ENCODE data around the gene NOTCH3. TPM values are rescaled to one million over a fixed set of nuclear protein-coding genes. Genes with fewer than 3 reads are reported as not detected.
A peak's percentile ranks its signal among the peaks of the same experiment; 100 is the strongest.

NOTCH3 gene
- total RNA-seq, 1 experiment from 2014 or later = 0.45 TPM

DNA sequence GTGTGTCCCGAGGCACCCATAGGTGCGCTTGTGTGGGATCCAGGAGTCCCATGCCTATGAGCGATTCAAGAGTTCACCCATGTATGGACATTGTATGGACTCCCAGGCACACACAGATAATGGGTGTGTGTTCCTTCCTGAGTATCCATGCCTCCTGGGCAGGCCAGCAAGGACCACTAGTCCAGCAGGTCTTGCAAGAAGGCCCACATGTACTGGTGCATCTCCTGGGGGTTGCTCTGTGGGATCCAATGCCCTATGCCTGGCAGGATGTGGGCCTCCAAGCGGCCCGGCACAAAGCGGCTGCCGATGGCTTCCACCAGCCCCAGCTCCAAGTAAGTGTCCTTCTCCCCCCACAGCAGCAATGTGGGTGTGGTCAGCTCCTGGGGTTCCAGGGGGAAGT is 26.5 kb upstream of the NOTCH3 start:
- Histone ChIP-seq H3K9me2 (replicated peaks; ENCODE audit: insufficient read depth, low read length) (no peaks in the 10 kb centered on the region), H3K4me3 (ENCODE audit: low read length) (no peak overlapping the region), H4K20me1 (ENCODE audit: insufficient read depth, low read depth, low read length) (no peaks in the 10 kb centered on the region), H3K9me3 (ENCODE audit: low read length) (no peaks in the 10 kb centered on the region), H3K9ac (ENCODE audit: low read length) (no peak overlapping the region), H3K27ac (ENCODE audit: low read length) (no peak overlapping the region), H3K4me1 (ENCODE audit: low read length) (peaks cover 11% of the 10 kb centered on the region), H2AFZ (ENCODE audit: low read length) (no peak overlapping the region), H3K4me2 (ENCODE audit: low read depth, low read length, poor library complexity, severe bottlenecking) (no peak overlapping the region), H3K27me3 (ENCODE audit: low read length) (no peaks in the 10 kb centered on the region), H3K79me2 (ENCODE audit: low read length) (peaks cover 5% of the 10 kb centered on the region; the same call in 1 of the 2 replicates), H3K36me3 (ENCODE audit: insufficient read depth, low read length) (no peaks in the 10 kb centered on the region)
- DNase-seq = no peak

DNA sequence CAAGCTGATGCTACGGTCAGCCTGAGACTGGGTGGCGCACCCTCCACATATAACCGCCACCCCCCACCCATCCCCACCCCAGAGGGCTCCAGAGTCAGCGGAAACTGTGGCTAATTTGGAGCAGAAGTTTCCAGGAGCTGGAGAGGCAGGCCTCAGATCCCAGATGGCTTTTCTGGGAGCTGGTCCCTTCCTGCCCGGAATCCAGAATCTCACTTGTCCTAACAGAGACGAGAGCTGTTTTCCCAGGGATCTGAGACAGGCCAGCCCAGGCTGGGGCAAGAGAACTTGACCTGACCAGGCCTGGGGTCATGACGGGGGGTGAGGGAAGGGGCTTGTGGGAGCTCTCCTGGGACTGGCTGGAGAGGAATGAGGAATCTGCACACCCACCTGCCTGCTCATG is 25.0 kb upstream of the NOTCH3 start:
- Histone ChIP-seq H3K79me2 (ENCODE audit: low read length) (peaks cover 5% of the 10 kb centered on the region; the same call in 1 of the 2 replicates), H3K9me3 (ENCODE audit: low read length) (no peaks in the 10 kb centered on the region), H2AFZ (ENCODE audit: low read length) (no peak overlapping the region), H3K4me1 (ENCODE audit: low read length) (peaks cover 11% of the 10 kb centered on the region), H3K9ac (ENCODE audit: low read length) (no peak overlapping the region), H3K9me2 (replicated peaks; ENCODE audit: insufficient read depth, low read length) (no peaks in the 10 kb centered on the region), H3K36me3 (ENCODE audit: insufficient read depth, low read length) (no peaks in the 10 kb centered on the region), H3K27me3 (ENCODE audit: low read length) (no peaks in the 10 kb centered on the region), H3K27ac (ENCODE audit: low read length) (no peak overlapping the region), H4K20me1 (ENCODE audit: insufficient read depth, low read depth, low read length) (no peaks in the 10 kb centered on the region), H3K4me2 (ENCODE audit: low read depth, low read length, poor library complexity, severe bottlenecking) (no peak overlapping the region), H3K4me3 (ENCODE audit: low read length) (no peak overlapping the region)
- no peak for DNase-seq

DNA sequence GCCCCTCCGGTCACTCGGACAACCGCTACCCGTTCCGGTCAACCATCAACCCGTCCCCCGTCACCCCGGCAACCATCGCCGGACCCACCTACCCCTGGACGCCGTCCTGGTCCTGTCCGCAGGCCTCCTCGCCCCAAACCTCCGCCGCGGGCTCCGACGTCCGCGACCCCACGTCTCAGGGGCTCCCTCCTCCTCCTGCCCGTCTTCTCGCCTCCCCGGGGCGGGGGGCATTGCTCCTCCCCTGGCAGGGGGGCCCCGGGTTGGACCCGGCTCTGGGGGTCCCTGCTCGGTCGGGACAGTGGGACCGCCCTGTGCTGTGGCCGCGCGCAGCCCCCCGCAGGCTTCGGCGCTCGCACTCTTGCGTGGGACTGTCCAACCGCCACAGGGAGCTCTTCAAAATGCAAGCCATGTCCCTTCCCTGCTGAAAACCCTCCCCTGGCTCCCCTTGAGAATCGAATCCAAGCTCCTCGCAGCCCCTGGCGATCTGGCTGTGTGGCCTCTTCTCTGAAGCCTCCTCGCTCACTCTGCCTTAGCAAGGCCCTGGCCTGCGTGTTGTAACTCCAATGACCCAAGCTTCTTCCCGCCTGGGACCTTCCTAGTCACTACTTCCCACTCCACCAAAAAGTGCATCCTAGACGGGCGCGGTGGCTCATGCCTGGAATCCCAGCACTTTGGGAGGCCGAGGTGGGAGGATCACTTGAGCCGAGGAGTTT is 23.0 kb upstream of the NOTCH3 start:
- Histone ChIP-seq H4K20me1 (ENCODE audit: insufficient read depth, low read depth, low read length) (no peaks in the 10 kb centered on the region), H3K27ac (ENCODE audit: low read length) (no peak overlapping the region), H3K4me1 (ENCODE audit: low read length) (peaks cover 11% of the 10 kb centered on the region), H3K9ac (ENCODE audit: low read length) (no peak overlapping the region), H3K79me2 (ENCODE audit: low read length) (peaks cover 5% of the 10 kb centered on the region; the same call in 1 of the 2 replicates), H2AFZ (ENCODE audit: low read length) (no peak overlapping the region), H3K27me3 (ENCODE audit: low read length) (no peaks in the 10 kb centered on the region), H3K36me3 (ENCODE audit: insufficient read depth, low read length) (no peaks in the 10 kb centered on the region), H3K4me2 (ENCODE audit: low read depth, low read length, poor library complexity, severe bottlenecking) (peak overlapping the region; percentile 46), H3K9me2 (replicated peaks; ENCODE audit: insufficient read depth, low read length) (no peaks in the 10 kb centered on the region), H3K9me3 (ENCODE audit: low read length) (no peaks in the 10 kb centered on the region), H3K4me3 (ENCODE audit: low read length) (peak overlapping the region; percentile 43; the same call in 1 of the 2 replicates)
- DNase-seq = no peak

GRCh38 chr19:15222738-15223648 is 22.2 kb upstream of the NOTCH3 start:
- DNase-seq = peak; percentile 98
- Histone ChIP-seq H3K79me2 (ENCODE audit: low read length) (peaks cover 5% of the 10 kb centered on the region; the same call in 1 of the 2 replicates), H3K9me3 (ENCODE audit: low read length) (no peaks in the 10 kb centered on the region), H3K36me3 (ENCODE audit: insufficient read depth, low read length) (no peaks in the 10 kb centered on the region), H3K4me2 (ENCODE audit: low read depth, low read length, poor library complexity, severe bottlenecking) (peak overlapping the region; percentile 56), H3K27ac (ENCODE audit: low read length) (no peak overlapping the region), H3K4me3 (ENCODE audit: low read length) (peak overlapping the region; percentile 44; the same call in 1 of the 2 replicates), H2AFZ (ENCODE audit: low read length) (no peak overlapping the region; the same call in 1 of the 2 replicates), H4K20me1 (ENCODE audit: insufficient read depth, low read depth, low read length) (no peaks in the 10 kb centered on the region), H3K9me2 (replicated peaks; ENCODE audit: insufficient read depth, low read length) (no peaks in the 10 kb centered on the region), H3K4me1 (ENCODE audit: low read length) (peaks cover 11% of the 10 kb centered on the region), H3K9ac (ENCODE audit: low read length) (peak overlapping the region; percentile 52), H3K27me3 (ENCODE audit: low read length) (no peaks in the 10 kb centered on the region)

- Histone ChIP-seq H3K4me2 (ENCODE audit: low read depth, low read length, poor library complexity, severe bottlenecking) (no peak overlapping the region), H3K9ac (ENCODE audit: low read length) (no peak overlapping the region), H3K4me3 (ENCODE audit: low read length) (no peak overlapping the region), H3K79me2 (ENCODE audit: low read length) (peaks cover 5% of the 10 kb centered on the region; the same call in 1 of the 2 replicates), H2AFZ (ENCODE audit: low read length) (no peak overlapping the region), H3K27me3 (ENCODE audit: low read length) (no peaks in the 10 kb centered on the region), H4K20me1 (ENCODE audit: insufficient read depth, low read depth, low read length) (no peaks in the 10 kb centered on the region), H3K36me3 (ENCODE audit: insufficient read depth, low read length) (no peaks in the 10 kb centered on the region), H3K27ac (ENCODE audit: low read length) (no peak overlapping the region), H3K4me1 (ENCODE audit: low read length) (peaks cover 11% of the 10 kb centered on the region), H3K9me3 (ENCODE audit: low read length) (no peaks in the 10 kb centered on the region), H3K9me2 (replicated peaks; ENCODE audit: insufficient read depth, low read length) (no peaks in the 10 kb centered on the region)
- DNase-seq = no peak
These were observed 20.0 kb upstream of the NOTCH3 start for GRCh38 chr19:15220833-15221232.

DNA sequence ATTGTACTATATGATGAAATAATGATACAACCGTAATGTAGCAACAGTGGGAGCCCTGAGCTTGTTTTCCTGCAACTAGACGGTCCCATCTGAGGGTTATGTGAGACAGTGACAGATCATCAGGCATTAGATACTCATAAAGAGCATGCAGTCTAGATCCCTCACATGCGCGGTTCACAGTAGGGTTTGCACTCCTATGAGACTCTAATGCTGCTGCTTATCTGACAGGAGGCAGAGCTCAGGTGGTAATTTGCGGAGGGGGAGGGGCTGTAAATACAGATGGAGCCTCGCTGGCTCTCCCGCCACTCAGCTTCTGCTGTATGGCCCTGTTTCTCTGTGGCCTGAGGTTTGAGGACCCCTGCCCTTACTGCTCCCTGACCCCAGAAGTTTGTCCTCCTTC is 17.7 kb upstream of the NOTCH3 start:
- Histone ChIP-seq H3K9me2 (replicated peaks; ENCODE audit: insufficient read depth, low read length) (no peaks in the 10 kb centered on the region), H4K20me1 (ENCODE audit: insufficient read depth, low read depth, low read length) (no peaks in the 10 kb centered on the region), H3K4me1 (ENCODE audit: low read length) (peaks cover 6% of the 10 kb centered on the region), H3K9ac (ENCODE audit: low read length) (no peak overlapping the region), H2AFZ (ENCODE audit: low read length) (no peak overlapping the region), H3K79me2 (ENCODE audit: low read length) (peaks cover 5% of the 10 kb centered on the region; the same call in 1 of the 2 replicates), H3K4me2 (ENCODE audit: low read depth, low read length, poor library complexity, severe bottlenecking) (no peak overlapping the region), H3K9me3 (ENCODE audit: low read length) (no peaks in the 10 kb centered on the region), H3K4me3 (ENCODE audit: low read length) (no peak overlapping the region), H3K36me3 (ENCODE audit: insufficient read depth, low read length) (no peaks in the 10 kb centered on the region), H3K27me3 (ENCODE audit: low read length) (no peaks in the 10 kb centered on the region), H3K27ac (ENCODE audit: low read length) (no peak overlapping the region)
- DNase-seq = no peak

- Histone ChIP-seq H3K27ac (ENCODE audit: low read length) (no peak overlapping the region), H3K4me3 (ENCODE audit: low read length) (no peak overlapping the region), H3K4me2 (ENCODE audit: low read depth, low read length, poor library complexity, severe bottlenecking) (no peak overlapping the region), H3K9me2 (replicated peaks; ENCODE audit: insufficient read depth, low read length) (no peaks in the 10 kb centered on the region), H2AFZ (ENCODE audit: low read length) (no peak overlapping the region), H3K9ac (ENCODE audit: low read length) (no peak overlapping the region), H3K36me3 (ENCODE audit: insufficient read depth, low read length) (no peaks in the 10 kb centered on the region), H3K4me1 (ENCODE audit: low read length) (no peaks in the 10 kb centered on the region), H3K27me3 (ENCODE audit: low read length) (no peaks in the 10 kb centered on the region), H3K9me3 (ENCODE audit: low read length) (no peaks in the 10 kb centered on the region), H4K20me1 (ENCODE audit: insufficient read depth, low read depth, low read length) (no peaks in the 10 kb centered on the region), H3K79me2 (ENCODE audit: low read length) (no peaks in the 10 kb centered on the region)
- no peak for DNase-seq
These were observed 15.6 kb upstream of the NOTCH3 start for GRCh38 chr19:15216363-15216762.

- no peak overlapping the region for H3K27ac ChIP-seq (ENCODE audit: low read length)
These were observed 13.1 kb upstream of the NOTCH3 start for GRCh38 chr19:15213715-15214381.

More at GRCh38 chr19:15213715-15214381, 13.1 kb upstream of the NOTCH3 start:
- Histone ChIP-seq H2AFZ (ENCODE audit: low read length) (no peak overlapping the region), H3K4me2 (ENCODE audit: low read depth, low read length, poor library complexity, severe bottlenecking) (no peak overlapping the region), H3K79me2 (ENCODE audit: low read length) (no peaks in the 10 kb centered on the region), H3K9me2 (replicated peaks; ENCODE audit: insufficient read depth, low read length) (no peaks in the 10 kb centered on the region), H3K4me1 (ENCODE audit: low read length) (no peaks in the 10 kb centered on the region), H3K4me3 (ENCODE audit: low read length) (no peak overlapping the region), H4K20me1 (ENCODE audit: insufficient read depth, low read depth, low read length) (no peaks in the 10 kb centered on the region), H3K36me3 (ENCODE audit: insufficient read depth, low read length) (no peaks in the 10 kb centered on the region), H3K9me3 (ENCODE audit: low read length) (no peaks in the 10 kb centered on the region), H3K27me3 (ENCODE audit: low read length) (no peaks in the 10 kb centered on the region), H3K9ac (ENCODE audit: low read length) (no peak overlapping the region)
- DNase-seq = no peak
